Calu3 (cell line): ENCODE measurements around the gene ZNF664. TPM values are rescaled to one million over a fixed set of nuclear protein-coding genes. Genes with fewer than 3 reads are reported as not detected.

Source experiments
- BruUV-seq: library from RNA; stranded (reverse); fragments of 400-500 nt; replicated peaks from 2 replicates; lab custom pipeline; 2021; lab: Mats Ljungman, UMichigan
- CTCF ChIA-PET: fragments of 300-600 bp; sonication (Branson Sonifier 250); formaldehyde crosslinking; loops from one replicate; lab custom pipeline; 2022; ENCODE audit warnings: antibody characterized with exemption; lab: Charles Lee
- DNase-seq: peaks from one replicate; pipeline ENCODE4 v3.0.0; 2022
- H3K27ac Mint-ChIP-seq: one replicate; pipeline ENCODE4 v1.8.0; 2022; ENCODE audit warnings: mixed read lengths; ENCODE audit not compliant: unreplicated experiment
- H3K27me3 Mint-ChIP-seq: one replicate; pipeline ENCODE4 v1.8.0; 2022; ENCODE audit warnings: mixed read lengths; ENCODE audit not compliant: unreplicated experiment
- H3K36me3 Mint-ChIP-seq: one replicate; pipeline ENCODE4 v1.8.0; 2022; ENCODE audit warnings: mild to moderate bottlenecking, moderate library complexity, mixed read lengths; ENCODE audit not compliant: insufficient read depth, unreplicated experiment
- H3K4me1 Mint-ChIP-seq: one replicate; pipeline ENCODE4 v1.8.0; 2022; ENCODE audit warnings: mild to moderate bottlenecking, low read depth, mixed read lengths; ENCODE audit not compliant: unreplicated experiment
- H3K4me3 Mint-ChIP-seq: one replicate; pipeline ENCODE4 v1.8.0; 2022; ENCODE audit warnings: mild to moderate bottlenecking, low read depth, moderate library complexity, mixed read lengths; ENCODE audit not compliant: unreplicated experiment
- H3K9me3 Mint-ChIP-seq: one replicate; pipeline ENCODE4 v1.8.0; 2022; ENCODE audit warnings: low read depth, mixed read lengths; ENCODE audit not compliant: unreplicated experiment
- intact Hi-C: fragments of 100-400 bp; cut with micrococcal nuclease; formaldehyde crosslinking; loops from one replicate; pipeline ENCODE4 v1.10.0; 2022; ENCODE audit not compliant: unreplicated experiment
- total RNA-seq: library from RNA; stranded (reverse); gene quantifications from 2 replicates; pipeline ENCODE4 v1.2.3, GENCODE V29; 2022
- TF ChIP-seq, protein P1 (sequence below): fragments of 200-600 bp; IDR thresholded peaks from one replicate; pipeline ENCODE4 v1.8.0; 2022; ENCODE audit warnings: antibody characterized with exemption; ENCODE audit not compliant: unreplicated experiment

Gene ZNF664
- total RNA-seq, 1 experiment from 2014 or later = 130 TPM

DNA sequence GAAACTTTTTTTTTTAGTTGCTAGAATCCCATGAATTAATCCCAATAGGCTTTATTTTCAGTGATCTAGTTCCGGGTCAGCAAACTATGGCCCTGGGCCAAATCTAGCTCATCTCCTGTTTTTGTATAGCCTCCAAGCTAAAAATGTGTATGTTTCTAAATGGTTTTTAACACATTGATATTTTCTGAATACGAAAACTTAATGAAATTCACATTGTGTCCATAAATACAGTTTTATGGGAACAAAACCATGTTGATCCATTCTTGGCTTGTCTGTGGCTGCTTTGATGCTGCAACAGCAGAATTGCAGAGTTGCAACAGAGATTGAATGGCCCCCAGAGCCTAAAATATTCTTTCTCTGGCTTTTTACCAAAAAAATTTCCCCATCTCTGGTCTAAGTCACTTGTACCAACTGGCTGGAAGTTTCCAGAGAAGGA, 47.5 kb downstream of the ZNF664 start:
- intact Hi-C loops = no loop called here
- no peak overlapping the region for H3K4me3 Mint-ChIP-seq
- no peaks in the 10 kb centered on the region for H3K36me3 Mint-ChIP-seq
- TF ChIP-seq, protein P1, sequence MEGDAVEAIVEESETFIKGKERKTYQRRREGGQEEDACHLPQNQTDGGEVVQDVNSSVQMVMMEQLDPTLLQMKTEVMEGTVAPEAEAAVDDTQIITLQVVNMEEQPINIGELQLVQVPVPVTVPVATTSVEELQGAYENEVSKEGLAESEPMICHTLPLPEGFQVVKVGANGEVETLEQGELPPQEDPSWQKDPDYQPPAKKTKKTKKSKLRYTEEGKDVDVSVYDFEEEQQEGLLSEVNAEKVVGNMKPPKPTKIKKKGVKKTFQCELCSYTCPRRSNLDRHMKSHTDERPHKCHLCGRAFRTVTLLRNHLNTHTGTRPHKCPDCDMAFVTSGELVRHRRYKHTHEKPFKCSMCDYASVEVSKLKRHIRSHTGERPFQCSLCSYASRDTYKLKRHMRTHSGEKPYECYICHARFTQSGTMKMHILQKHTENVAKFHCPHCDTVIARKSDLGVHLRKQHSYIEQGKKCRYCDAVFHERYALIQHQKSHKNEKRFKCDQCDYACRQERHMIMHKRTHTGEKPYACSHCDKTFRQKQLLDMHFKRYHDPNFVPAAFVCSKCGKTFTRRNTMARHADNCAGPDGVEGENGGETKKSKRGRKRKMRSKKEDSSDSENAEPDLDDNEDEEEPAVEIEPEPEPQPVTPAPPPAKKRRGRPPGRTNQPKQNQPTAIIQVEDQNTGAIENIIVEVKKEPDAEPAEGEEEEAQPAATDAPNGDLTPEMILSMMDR = no peak
- H3K27ac Mint-ChIP-seq = no peak overlapping the region
- BruUV-seq = no TSS peak
- H3K4me1 Mint-ChIP-seq = no peaks in the 10 kb centered on the region
- no peaks in the 10 kb centered on the region for H3K9me3 Mint-ChIP-seq
- CTCF ChIA-PET = interaction anchor here (1.0 kb wide), 1 partner anchor 12 kb away, joined by 3 read pairs; no protein-coding TSS in a partner anchor
- H3K27me3 Mint-ChIP-seq = no peaks in the 10 kb centered on the region
- no peak for DNase-seq

DNA sequence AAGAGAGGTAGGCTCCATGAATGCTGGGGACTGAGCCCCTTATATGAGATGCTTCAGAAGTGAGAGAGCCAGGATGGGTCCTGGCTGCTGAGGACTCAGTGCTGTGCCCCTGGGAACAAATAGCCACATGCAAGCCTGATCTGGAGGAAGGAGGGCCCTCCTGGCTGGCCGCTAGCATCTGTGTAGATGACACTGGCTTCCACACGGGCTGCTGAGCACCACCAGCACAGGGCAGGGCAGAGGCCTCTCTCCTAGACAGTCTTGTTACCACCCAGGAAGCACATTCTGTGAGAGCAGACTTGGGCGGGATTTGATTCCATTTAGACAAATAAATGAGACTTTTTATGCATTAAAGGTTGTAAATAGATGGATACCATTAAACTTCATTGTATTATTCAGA, 48.0 kb downstream of the ZNF664 start:
- BruUV-seq = no TSS peak
- Mint-ChIP-seq H3K27me3 (no peaks in the 10 kb centered on the region), H3K27ac (no peak overlapping the region), H3K4me1 (no peaks in the 10 kb centered on the region), H3K36me3 (no peaks in the 10 kb centered on the region), H3K4me3 (no peak overlapping the region), H3K9me3 (no peaks in the 10 kb centered on the region)
- intact Hi-C loops = no loop called here
- DNase-seq = no peak
- CTCF ChIA-PET = no interaction called here
- TF ChIP-seq, protein P1 = no peak

DNA sequence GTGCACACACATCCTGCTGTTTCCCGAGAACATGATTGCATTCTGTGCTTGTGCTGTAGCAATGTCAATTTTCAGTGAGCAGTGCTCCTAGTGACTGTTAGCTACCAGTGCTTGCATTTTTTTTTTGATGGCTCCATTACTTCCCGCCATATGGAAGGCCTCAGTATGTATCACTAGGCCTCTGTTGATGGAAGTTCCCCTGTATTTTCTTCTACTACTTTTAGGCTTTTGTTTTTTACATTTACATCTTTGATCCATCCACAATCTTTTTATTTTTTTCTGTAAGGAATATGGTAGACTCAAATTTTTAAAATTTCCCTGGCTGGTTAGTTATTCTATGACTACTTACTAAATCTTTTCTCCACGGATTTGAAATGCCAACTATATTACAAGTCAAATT, 49.1 kb downstream of the ZNF664 start:
- CTCF ChIA-PET = no interaction called here
- no peak overlapping the region for H3K27ac Mint-ChIP-seq
- no peaks in the 10 kb centered on the region for H3K36me3 Mint-ChIP-seq
- intact Hi-C loops = no loop called here
- BruUV-seq = no TSS peak
- no peak for DNase-seq
- H3K27me3 Mint-ChIP-seq = peaks cover 4% of the 10 kb centered on the region
- no peak overlapping the region for H3K4me3 Mint-ChIP-seq
- no peaks in the 10 kb centered on the region for H3K9me3 Mint-ChIP-seq
- TF ChIP-seq, protein P1 = no peak
- no peaks in the 10 kb centered on the region for H3K4me1 Mint-ChIP-seq

DNA sequence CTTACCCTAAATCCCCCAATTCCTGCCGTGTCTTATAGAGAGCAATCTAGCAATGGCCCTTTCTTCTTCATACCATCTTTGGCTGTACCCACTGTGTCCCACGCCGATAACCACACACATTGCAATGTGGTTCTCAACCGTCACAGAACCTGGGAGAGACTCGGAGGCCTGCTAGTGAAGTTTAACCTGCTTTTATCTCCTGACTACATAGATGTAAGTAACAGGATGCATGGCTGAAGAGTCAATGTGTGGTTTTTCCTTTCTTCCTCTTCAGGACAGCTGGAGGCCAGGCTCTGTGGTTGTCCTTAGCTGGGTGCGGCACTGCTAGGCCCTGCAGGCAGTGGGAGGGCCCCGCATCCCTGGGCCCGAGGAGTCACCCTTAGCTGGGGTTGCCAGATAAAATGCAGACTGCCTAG, 51.3 kb downstream of the ZNF664 start:
- no peaks in the 10 kb centered on the region for H3K36me3 Mint-ChIP-seq
- CTCF ChIA-PET = no interaction called here
- H3K4me1 Mint-ChIP-seq = no peaks in the 10 kb centered on the region
- peaks cover 16% of the 10 kb centered on the region for H3K27me3 Mint-ChIP-seq
- DNase-seq = no peak
- no peak overlapping the region for H3K27ac Mint-ChIP-seq
- no peak overlapping the region for H3K4me3 Mint-ChIP-seq
- TF ChIP-seq, protein P1 = no peak
- H3K9me3 Mint-ChIP-seq = no peaks in the 10 kb centered on the region
- no TSS peak for BruUV-seq
- intact Hi-C loops = no loop called here
